DND-41 (cell line): Measurements from ENCODE around the gene NAT8L.
"Not testable (repeated sequence)": the region's sequence is repeated elsewhere in the genome, so short reads cannot be mapped to it uniquely, and the experiment has no call there.

Experiments used
- ATAC-seq: fragments of 200-7000 bp; cut with Tn5 transposase; 3 replicates; pipeline ENCODE4 v1.9.1; 2021; ENCODE audit warnings: low read depth; ENCODE audit not compliant: insufficient read depth
- DNase-seq: peaks from one replicate; pipeline ENCODE4 v3.0.0-alpha.2; 2020
- H2AFZ ChIP-seq: 2 replicates; pipeline ENCODE4 v1.6.0; 2012; ENCODE audit warnings: low read depth, low read length
- H3K27ac ChIP-seq: 2 replicates; pipeline ENCODE4 v1.5.1; 2012; ENCODE audit warnings: low read length, inconsistent platforms
- H3K27me3 ChIP-seq: fragments of 200-600 bp; sonication (generic); 2 replicates; pipeline ENCODE4 v1.6.0; 2012; ENCODE audit warnings: low read length, mild to moderate bottlenecking, inconsistent platforms; ENCODE audit not compliant: insufficient read depth, poor library complexity
- H3K36me3 ChIP-seq: 2 replicates; pipeline ENCODE4 v1.5.1; 2012; ENCODE audit warnings: low read length, inconsistent platforms; ENCODE audit not compliant: insufficient read depth
- H3K4me1 ChIP-seq: 2 replicates; pipeline ENCODE4 v1.5.1; 2012; ENCODE audit warnings: mild to moderate bottlenecking, low read length; ENCODE audit not compliant: insufficient read depth
- H3K4me2 ChIP-seq: 2 replicates; pipeline ENCODE4 v1.6.0; 2012; ENCODE audit warnings: mild to moderate bottlenecking, moderate library complexity, low read length, inconsistent platforms; ENCODE audit not compliant: insufficient read depth
- H3K4me3 ChIP-seq, 2 experiments: fragments of 200-600 bp in 1 of 2; shearing (Covaris generic) in 1 of 2; 2 replicates each; pipeline ENCODE4 v1.5.1; 2012 to 2016; ENCODE audit warnings: inconsistent platforms in 2 of 2, low read length in 2 of 2, mild to moderate bottlenecking in 2 of 2, low read depth in 1 of 2, moderate library complexity in 1 of 2
- H3K79me2 ChIP-seq: 2 replicates; pipeline ENCODE4 v1.6.0; 2012; ENCODE audit warnings: low read length, inconsistent platforms; ENCODE audit not compliant: insufficient read depth
- H3K9ac ChIP-seq: 2 replicates; pipeline ENCODE4 v1.6.0; 2012; ENCODE audit warnings: low read depth, mild to moderate bottlenecking, inconsistent platforms, low read length, moderate library complexity
- H3K9me3 ChIP-seq: 2 replicates; pipeline ENCODE4 v1.5.1; 2012; ENCODE audit warnings: low read length, moderate library complexity, mild to moderate bottlenecking, inconsistent platforms; ENCODE audit not compliant: insufficient read depth, severe bottlenecking
- H4K20me1 ChIP-seq: 2 replicates; pipeline ENCODE4 v1.6.0; 2012; ENCODE audit warnings: low read length; ENCODE audit not compliant: insufficient read depth
- CTCF ChIP-seq: IDR thresholded peaks from 2 replicates; pipeline ENCODE4 v1.5.1; 2012; ENCODE audit warnings: borderline replicate concordance, low read length, moderate library complexity, mild to moderate bottlenecking; ENCODE audit not compliant: poor library complexity, severe bottlenecking; ENCODE audit errors: extremely low read depth
- EZH2 ChIP-seq: IDR thresholded peaks from 3 replicates; pipeline ENCODE4 v1.6.1; 2012; ENCODE audit warnings: borderline replicate concordance, low read depth, mild to moderate bottlenecking, moderate library complexity, low read length, inconsistent platforms; ENCODE audit not compliant: severe bottlenecking

Gene NAT8L

GRCh38 chr4:2015008-2015407 lies 44.1 kb upstream of the NAT8L start:
- no peak overlapping the region for H2AFZ ChIP-seq
- ATAC-seq: no peak

GRCh38 chr4:2021358-2022018 lies 37.6 kb upstream of the NAT8L start:
- not testable (repeated sequence) for H3K36me3 ChIP-seq, DNase-seq, H2AFZ ChIP-seq, H3K9ac ChIP-seq, H3K79me2 ChIP-seq, H3K27me3 ChIP-seq, ATAC-seq, H3K4me2 ChIP-seq, H3K4me1 ChIP-seq, H3K27ac ChIP-seq, H3K9me3 ChIP-seq, H3K4me3 ChIP-seq, H4K20me1 ChIP-seq

More at GRCh38 chr4:2015008-2015407, 44.1 kb upstream of the NAT8L start:
- no peaks in the 10 kb centered on the region for H3K79me2 ChIP-seq
- no peaks in the 10 kb centered on the region for H3K9me3 ChIP-seq
- TF ChIP-seq EZH2 (no peak), CTCF (no peak)
- H3K4me3 ChIP-seq: no peak overlapping the region
- H3K4me2 ChIP-seq: no peak overlapping the region
- H3K27me3 ChIP-seq: peaks cover 3% of the 10 kb centered on the region
- no peaks in the 10 kb centered on the region for H3K36me3 ChIP-seq
- DNase-seq: no peak
- H3K4me1 ChIP-seq: peaks cover 5% of the 10 kb centered on the region
- no peak overlapping the region for H3K9ac ChIP-seq
- no peaks in the 10 kb centered on the region for H4K20me1 ChIP-seq
- H3K27ac ChIP-seq: no peak overlapping the region

- no peak overlapping the region for H3K9ac ChIP-seq
- H3K4me1 ChIP-seq: no peaks in the 10 kb centered on the region
- H3K27ac ChIP-seq: no peak overlapping the region
- no peaks in the 10 kb centered on the region for H3K27me3 ChIP-seq
- DNase-seq (no peak), ATAC-seq (no peak)
- no peak overlapping the region for H3K4me2 ChIP-seq
- H3K9me3 ChIP-seq: peaks cover 7% of the 10 kb centered on the region
- TF ChIP-seq EZH2 (no peak), CTCF (no peak)
- no peaks in the 10 kb centered on the region for H3K36me3 ChIP-seq
- no peak overlapping the region for H3K4me3 ChIP-seq
- H2AFZ ChIP-seq: no peak overlapping the region
- H4K20me1 ChIP-seq: no peaks in the 10 kb centered on the region
- no peaks in the 10 kb centered on the region for H3K79me2 ChIP-seq
These were observed 34.4 kb upstream of the NAT8L start for GRCh38 chr4:2024683-2025082.

GRCh38 chr4:2025817-2026216 lies 33.3 kb upstream of the NAT8L start:
- no peak overlapping the region for H3K27ac ChIP-seq
- no peaks in the 10 kb centered on the region for H3K27me3 ChIP-seq
- no peaks in the 10 kb centered on the region for H4K20me1 ChIP-seq
- H3K9me3 ChIP-seq: peaks cover 7% of the 10 kb centered on the region
- H2AFZ ChIP-seq: no peak overlapping the region
- no peak overlapping the region for H3K9ac ChIP-seq
- ATAC-seq: no peak
- H3K79me2 ChIP-seq: no peaks in the 10 kb centered on the region
- no peak for DNase-seq
- H3K36me3 ChIP-seq: no peaks in the 10 kb centered on the region
- TF ChIP-seq EZH2 (no peak), CTCF (no peak)
- H3K4me1 ChIP-seq: no peaks in the 10 kb centered on the region
- no peak overlapping the region for H3K4me3 ChIP-seq
- H3K4me2 ChIP-seq: no peak overlapping the region

- not testable (repeated sequence) for H3K36me3 ChIP-seq, H3K4me1 ChIP-seq, H3K79me2 ChIP-seq, DNase-seq, H4K20me1 ChIP-seq, H3K27me3 ChIP-seq, H2AFZ ChIP-seq, ATAC-seq, H3K4me3 ChIP-seq, H3K27ac ChIP-seq, H3K9me3 ChIP-seq, H3K9ac ChIP-seq, H3K4me2 ChIP-seq
These were observed 32.0 kb upstream of the NAT8L start for GRCh38 chr4:2027120-2027519.

GRCh38 chr4:2031161-2031560 lies 28.0 kb upstream of the NAT8L start:
- not testable (repeated sequence) for H3K4me2 ChIP-seq, H4K20me1 ChIP-seq, H3K9ac ChIP-seq, H3K79me2 ChIP-seq, H2AFZ ChIP-seq, ATAC-seq, H3K4me3 ChIP-seq, H3K36me3 ChIP-seq, H3K9me3 ChIP-seq, DNase-seq, H3K27ac ChIP-seq, H3K4me1 ChIP-seq, H3K27me3 ChIP-seq
